ENCODE results near the gene DCC. TPM values are rescaled to one million over a fixed set of nuclear protein-coding genes. Genes with fewer than 3 reads are reported as not detected.

The DCC gene
- total RNA-seq, 4 donors from 2014 or later: 0.27 to 2.5 TPM; not detected in 2

DNA sequence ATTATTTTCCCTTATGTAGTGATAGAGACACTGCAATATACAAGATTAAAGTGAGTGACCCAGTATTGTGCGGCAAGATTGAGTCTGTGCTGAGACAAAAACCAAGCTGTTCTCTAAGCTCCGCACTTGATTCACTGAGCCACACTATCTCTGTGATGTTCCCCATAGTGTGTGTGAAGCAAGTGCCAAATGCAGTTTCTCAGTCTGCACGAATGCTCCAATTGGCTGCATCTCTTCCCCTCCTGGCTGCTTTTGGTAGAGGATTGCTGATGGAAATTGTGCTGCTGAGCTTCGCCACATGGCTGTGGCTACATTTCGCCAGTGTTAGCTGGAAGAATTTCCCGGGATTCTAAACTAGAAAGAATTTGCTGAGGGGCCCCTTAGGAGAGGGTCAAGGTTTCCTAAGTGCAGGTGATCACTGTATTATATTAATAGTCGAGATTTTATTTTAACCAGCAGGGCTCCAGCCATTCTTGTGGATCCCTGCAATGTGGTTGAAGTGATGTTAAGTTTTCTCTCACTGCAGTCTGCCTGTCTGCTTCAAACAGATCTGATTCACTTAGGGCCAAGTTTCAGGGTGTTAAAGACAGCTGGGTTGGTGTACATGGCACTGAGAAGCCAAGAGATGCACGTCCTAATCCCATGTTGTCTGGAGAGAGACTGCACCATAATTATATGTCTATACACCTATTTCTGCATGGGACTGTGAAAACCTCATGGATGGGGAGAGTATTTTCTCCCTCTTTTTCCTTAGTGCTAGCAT lies 317.2 kb downstream of the DCC start:
- Histone ChIP-seq H3K4me1 (no peaks in the 10 kb centered on the region), H3K27ac (no peak overlapping the region), H3K27me3 (no peaks in the 10 kb centered on the region), H3K4me3 (no peak overlapping the region), H3K36me3 (no peaks in the 10 kb centered on the region), H3K9me3 (no peaks in the 10 kb centered on the region)
- TF ChIP-seq EP300 (IDR thresholded peaks at IDR 0.05; ENCODE audit: low read depth) (no peak), POLR2AphosphoS5 (IDR thresholded peaks at IDR 0.05) (no peak), POLR2A (IDR thresholded peaks at IDR 0.05) (no peak)
- TF ChIP-seq, protein P1, sequence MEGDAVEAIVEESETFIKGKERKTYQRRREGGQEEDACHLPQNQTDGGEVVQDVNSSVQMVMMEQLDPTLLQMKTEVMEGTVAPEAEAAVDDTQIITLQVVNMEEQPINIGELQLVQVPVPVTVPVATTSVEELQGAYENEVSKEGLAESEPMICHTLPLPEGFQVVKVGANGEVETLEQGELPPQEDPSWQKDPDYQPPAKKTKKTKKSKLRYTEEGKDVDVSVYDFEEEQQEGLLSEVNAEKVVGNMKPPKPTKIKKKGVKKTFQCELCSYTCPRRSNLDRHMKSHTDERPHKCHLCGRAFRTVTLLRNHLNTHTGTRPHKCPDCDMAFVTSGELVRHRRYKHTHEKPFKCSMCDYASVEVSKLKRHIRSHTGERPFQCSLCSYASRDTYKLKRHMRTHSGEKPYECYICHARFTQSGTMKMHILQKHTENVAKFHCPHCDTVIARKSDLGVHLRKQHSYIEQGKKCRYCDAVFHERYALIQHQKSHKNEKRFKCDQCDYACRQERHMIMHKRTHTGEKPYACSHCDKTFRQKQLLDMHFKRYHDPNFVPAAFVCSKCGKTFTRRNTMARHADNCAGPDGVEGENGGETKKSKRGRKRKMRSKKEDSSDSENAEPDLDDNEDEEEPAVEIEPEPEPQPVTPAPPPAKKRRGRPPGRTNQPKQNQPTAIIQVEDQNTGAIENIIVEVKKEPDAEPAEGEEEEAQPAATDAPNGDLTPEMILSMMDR (IDR thresholded peaks at IDR 0.05): no peak
- 69% methylated on average over 8 of the region's 8 CpGs; no CpG with 5 or more reads in 1 of the 2 donors for WGBS, 2 donors (ENCODE audit: low coverage in 1 of 2)
- in situ Hi-C loops (cut with MboI; ENCODE audit: low pct_ligation_motif_present in 1 of 4, low pct_unique_long_range_greater_than_20kb in 1 of 4, low sequenced_read_pairs in 3 of 4) (no loop called here), intact Hi-C loops (cut with DNase I; ENCODE audit: low total_unique reads) (no loop called here)
- DNase-seq: no peak

DNA sequence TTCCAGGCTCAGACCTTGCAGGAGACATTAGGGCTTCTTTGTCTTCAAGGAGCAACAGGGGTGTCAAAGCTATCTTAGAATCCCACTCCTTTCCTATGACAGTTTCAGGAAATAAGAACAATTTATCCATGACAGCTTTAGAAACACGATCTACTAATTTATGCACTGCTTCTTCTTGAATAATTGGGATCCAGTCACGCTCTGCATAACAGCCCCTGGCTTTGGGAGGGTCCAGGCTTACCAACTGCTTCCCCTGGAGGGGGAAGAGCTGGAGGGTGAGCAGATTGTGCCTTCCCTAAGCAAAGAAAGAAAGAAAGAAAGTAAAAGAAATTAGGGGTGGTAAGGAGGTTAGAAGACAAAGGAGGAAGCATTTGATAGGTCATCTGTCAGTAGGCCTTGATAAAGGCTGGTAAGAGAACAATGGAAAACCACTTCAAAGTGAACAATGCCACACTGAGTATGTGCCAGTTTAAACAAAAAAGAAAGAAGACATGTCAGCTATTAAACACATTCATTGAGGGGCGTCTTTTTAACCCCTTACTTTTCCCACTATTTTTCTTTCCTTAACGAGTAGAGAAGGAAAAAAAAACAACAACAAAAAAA lies 327.6 kb downstream of the DCC start:
- Histone ChIP-seq H3K4me1 (no peaks in the 10 kb centered on the region), H3K27ac (no peak overlapping the region), H3K27me3 (no peaks in the 10 kb centered on the region), H3K36me3 (no peaks in the 10 kb centered on the region), H3K9me3 (no peaks in the 10 kb centered on the region), H3K4me3 (no peak overlapping the region)
- in situ Hi-C loops (cut with MboI; ENCODE audit: low pct_ligation_motif_present in 1 of 4, low pct_unique_long_range_greater_than_20kb in 1 of 4, low sequenced_read_pairs in 3 of 4) (no loop called here), intact Hi-C loops (cut with DNase I; ENCODE audit: low total_unique reads) (no loop called here)
- no peak for DNase-seq
- no peak for TF ChIP-seq POLR2A (IDR thresholded peaks at IDR 0.05)
- TF ChIP-seq, protein P1 (IDR thresholded peaks at IDR 0.05): no peak
- TF ChIP-seq EP300 (IDR thresholded peaks at IDR 0.05; ENCODE audit: low read depth): no peak
- TF ChIP-seq POLR2AphosphoS5 (IDR thresholded peaks at IDR 0.05): no peak
- WGBS, 2 donors (ENCODE audit: low coverage in 1 of 2): 44 to 53% methylated on average over 2 to 4 of the region's 4 CpGs

DNA sequence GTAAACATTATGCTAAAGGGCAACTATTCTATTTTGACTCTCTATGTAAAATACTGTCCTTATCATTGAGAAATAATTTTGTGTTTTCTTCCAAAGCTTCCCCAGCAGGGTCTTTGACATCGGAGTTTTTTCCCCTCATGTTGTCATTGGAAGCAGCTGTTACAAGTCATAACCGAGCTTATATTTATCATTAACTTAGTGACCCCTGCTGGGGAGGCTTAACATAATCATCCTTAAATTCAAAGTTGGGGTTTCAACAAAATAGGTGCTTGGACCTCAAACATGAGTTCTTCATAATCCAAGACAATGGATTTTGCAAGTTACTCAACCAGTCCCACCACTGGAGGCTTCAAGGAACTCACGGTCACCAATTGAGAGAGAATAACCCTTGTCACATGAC lies 330.9 kb downstream of the DCC start:
- no peaks in the 10 kb centered on the region for H3K9me3 ChIP-seq
- H3K36me3 ChIP-seq: no peaks in the 10 kb centered on the region
- no peaks in the 10 kb centered on the region for H3K4me1 ChIP-seq
- no peak for DNase-seq
- 12 to 22% methylated on average over 1 to 3 of the region's 3 CpGs for whole genome bisulfite sequencing, 2 donors (ENCODE audit: low coverage in 1 of 2)
- H3K27ac ChIP-seq: no peak overlapping the region
- H3K4me3 ChIP-seq: no peak overlapping the region
- H3K27me3 ChIP-seq: no peaks in the 10 kb centered on the region
- in situ Hi-C loops (cut with MboI; ENCODE audit: low pct_ligation_motif_present in 1 of 4, low pct_unique_long_range_greater_than_20kb in 1 of 4, low sequenced_read_pairs in 3 of 4) (no loop called here), intact Hi-C loops (cut with DNase I; ENCODE audit: low total_unique reads) (no loop called here)
- TF ChIP-seq, protein P1 (IDR thresholded peaks at IDR 0.05): peak in 1 of 5 experiments; percentile 7
- TF ChIP-seq EP300 (IDR thresholded peaks at IDR 0.05; ENCODE audit: low read depth): no peak

DNA sequence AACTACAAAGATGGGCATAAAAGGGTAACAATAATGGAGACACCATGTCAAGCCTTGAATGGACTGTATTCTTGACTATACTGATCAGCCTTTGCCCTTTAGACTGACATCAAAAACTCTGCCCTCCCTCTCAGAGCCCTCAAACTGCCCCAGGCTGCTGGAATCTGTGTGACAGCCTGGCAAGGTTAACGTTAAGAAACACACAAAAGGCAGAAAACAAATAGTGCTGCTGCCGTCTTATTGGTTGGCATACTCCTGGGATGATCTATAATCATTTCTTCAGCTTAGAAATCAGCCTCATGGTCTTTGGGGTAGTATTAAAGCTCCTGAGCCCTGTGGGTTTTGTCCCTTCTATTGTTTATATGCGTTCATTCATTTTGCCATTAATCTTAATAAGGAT lies 338.0 kb downstream of the DCC start:
- Histone ChIP-seq H3K9me3 (no peaks in the 10 kb centered on the region), H3K27me3 (no peaks in the 10 kb centered on the region), H3K27ac (no peak overlapping the region), H3K4me1 (no peaks in the 10 kb centered on the region), H3K36me3 (no peaks in the 10 kb centered on the region), H3K4me3 (no peak overlapping the region)
- no peak for DNase-seq
- TF ChIP-seq POLR2AphosphoS5 (IDR thresholded peaks at IDR 0.05): no peak
- TF ChIP-seq, protein P1 (IDR thresholded peaks at IDR 0.05): no peak
- in situ Hi-C loops (cut with MboI; ENCODE audit: low pct_ligation_motif_present in 1 of 4, low pct_unique_long_range_greater_than_20kb in 1 of 4, low sequenced_read_pairs in 3 of 4) (no loop called here), intact Hi-C loops (cut with DNase I; ENCODE audit: low total_unique reads) (no loop called here)
- 67 to 100% methylated on average over 1 to 3 of the region's 3 CpGs for WGBS, 2 donors (ENCODE audit: low coverage in 1 of 2)

All from transverse colon (tissue), 4 donors.